Suprapubic skin (tissue), 3 donors: ENCODE results near the gene FAM89A.

Experiments
- CTCF ChIP-seq, 2 donors: fragments of 200-600 bp in 1 of 2; fragments of 450-650 bp in 1 of 2; sonication (generic) in 1 of 2; IDR thresholded peaks; one replicate each; pipeline ENCODE4 v1.5.1; 2016 to 2019; ENCODE audit warnings: antibody characterized with exemption in 2 of 2, mild to moderate bottlenecking in 1 of 2, moderate library complexity in 1 of 2
- POLR2AphosphoS5 ChIP-seq, 3 donors: sonication (generic); formaldehyde crosslinking; IDR thresholded peaks; one replicate each; pipeline ENCODE4 v1.6.1; 2017; ENCODE audit warnings: antibody characterized with exemption in 3 of 3

GRCh38 chr1:230976825-230977747 lies 63.0 kb downstream of the FAM89A start:
- no peak for TF ChIP-seq CTCF (IDR thresholded peaks at IDR 0.05)
- no peak for TF ChIP-seq POLR2AphosphoS5 (IDR thresholded peaks at IDR 0.05)
